ENCODE data around the gene KRT76. TPM values are rescaled to one million over a fixed set of nuclear protein-coding genes. Genes with fewer than 3 reads are reported as not detected.

The KRT76 gene
- total RNA-seq, result not detected in 2 replicates

DNA sequence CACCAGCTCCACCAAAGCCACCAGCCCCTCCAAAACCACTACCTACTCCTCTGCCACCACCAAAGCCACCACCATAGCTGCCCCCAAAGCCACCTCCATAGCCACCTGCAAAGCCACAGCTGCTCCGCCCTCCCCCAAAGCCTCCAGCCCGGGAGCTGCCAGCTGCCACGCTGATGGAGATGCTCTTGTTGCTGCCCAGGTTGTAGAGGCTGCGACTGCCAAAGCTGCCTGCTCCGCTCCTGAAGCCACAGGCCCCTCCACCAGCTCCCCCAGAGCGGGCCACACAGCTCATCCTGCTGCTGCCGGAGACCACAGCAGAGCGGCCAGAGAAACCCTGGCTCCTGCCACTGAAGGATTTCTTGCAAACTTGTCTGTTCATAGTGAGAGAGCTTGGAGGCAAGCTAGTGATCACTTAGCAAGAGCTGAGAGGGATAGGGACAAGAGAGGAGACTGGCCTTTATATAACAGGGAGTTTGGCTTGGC lies at the start of gene KRT76:
Gene KRT76 (minus strand): TSS at position 433 of the 483 bp plus-strand sequence. CDS start 54 bp downstream, at position 379.

DNA sequence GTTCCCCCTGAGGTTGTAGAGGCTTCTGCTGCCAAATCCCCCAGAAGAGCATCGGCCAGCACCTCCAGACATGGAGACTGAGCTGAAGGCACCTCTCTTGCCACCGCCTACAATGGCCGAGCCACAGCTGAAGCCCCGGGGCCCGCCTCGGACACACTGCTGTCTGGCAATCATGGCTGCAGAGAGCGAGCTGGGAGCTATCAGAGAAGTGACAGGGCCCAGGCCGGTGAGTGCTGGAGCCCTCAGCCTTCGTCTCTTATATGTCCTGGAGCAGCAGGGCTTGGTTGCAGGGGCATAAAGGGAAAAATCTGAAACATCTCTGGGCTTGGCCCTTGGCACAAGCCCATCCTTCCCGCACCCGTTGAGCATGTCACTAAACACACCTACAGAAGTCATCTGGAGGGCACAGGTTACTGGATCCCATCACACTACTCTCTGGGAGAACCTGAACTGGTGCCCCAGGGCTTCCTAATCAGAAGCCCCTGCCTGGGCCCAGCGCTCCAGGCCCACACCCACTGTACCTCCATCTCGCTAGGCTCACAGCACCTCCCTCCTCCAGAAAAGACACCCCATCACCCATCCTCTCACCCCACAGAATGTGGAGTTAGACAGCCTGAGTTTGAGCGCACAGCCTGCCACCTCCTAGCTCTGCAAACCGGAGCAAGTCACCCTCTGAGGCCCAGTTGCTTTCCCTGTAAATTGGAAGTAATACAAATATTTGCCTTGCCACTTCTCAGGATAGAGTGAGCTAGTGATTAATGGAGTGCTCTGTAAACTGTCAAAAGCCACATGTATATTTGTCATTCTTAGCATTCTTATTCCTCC lies 37.0 kb upstream of the KRT76 start, which contains the start of gene KRT4:
Gene KRT4 (minus strand): TSS at position 232 of the 825 bp plus-strand sequence. CDS start 58 bp downstream, at position 174.

DNA sequence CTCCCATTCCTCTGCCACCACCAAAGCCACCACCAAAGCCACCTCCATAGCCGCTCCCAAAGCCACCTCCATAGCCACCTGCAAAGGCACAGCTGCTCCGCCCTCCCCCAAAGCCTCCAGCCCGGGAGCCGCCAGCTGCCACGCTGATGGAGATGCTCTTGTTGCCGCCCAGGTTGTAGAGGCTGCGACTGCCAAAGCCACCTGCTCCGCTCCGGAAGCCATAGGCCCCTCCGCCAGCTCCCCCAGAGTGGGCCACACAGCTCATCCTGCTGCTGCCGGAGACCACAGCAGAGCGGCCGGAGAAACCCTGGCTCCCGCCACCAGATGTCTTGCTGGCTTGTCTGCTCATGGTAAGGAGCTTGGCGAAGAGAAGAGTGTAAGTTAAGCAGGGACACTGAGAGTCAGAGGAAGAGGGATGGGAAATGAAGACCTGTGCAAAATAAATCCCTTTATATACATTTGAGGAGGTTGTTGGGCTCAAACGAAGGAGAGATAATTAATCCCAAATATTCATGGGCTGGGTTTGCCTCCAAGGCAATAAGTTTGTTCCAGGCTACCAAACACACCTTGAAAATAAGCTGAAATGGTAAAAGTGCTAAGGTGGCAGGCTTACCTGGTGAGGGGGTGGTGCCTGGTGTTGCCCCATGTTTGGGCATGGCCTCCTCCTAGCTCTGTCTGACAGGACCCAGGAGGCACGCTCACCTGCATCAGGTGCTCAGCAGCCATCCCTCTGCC lies 18.7 kb upstream of the KRT76 start, which contains the start of gene KRT3:
Gene KRT3 (minus strand): TSS at position 424 of the 735 bp plus-strand sequence. CDS start 75 bp downstream, at position 349.

Other genes with a start within 250 kb of the KRT76 start
- not detected in 2 replicates for gene KRT71, start 224.2 kb downstream of the KRT76 start, total RNA-seq
- not detected in 2 replicates for gene KRT74, start 203.5 kb downstream of the KRT76 start, total RNA-seq
- not detected in 2 replicates for gene KRT72, start 175.9 kb downstream of the KRT76 start, total RNA-seq
- gene KRT73, start 158.8 kb downstream of the KRT76 start, total RNA-seq, result not detected in 2 replicates
- gene KRT2, start 125.1 kb downstream of the KRT76 start, total RNA-seq, result not detected in 2 replicates
- not detected in 2 replicates for gene KRT1, start 96.9 kb downstream of the KRT76 start, total RNA-seq
- gene KRT77, start 73.8 kb downstream of the KRT76 start, total RNA-seq, result not detected in 2 replicates
- not detected in 2 replicates for gene KRT3, start 18.8 kb upstream of the KRT76 start, total RNA-seq
- not detected in 2 replicates for gene KRT4, start 36.8 kb upstream of the KRT76 start, total RNA-seq
- gene KRT79, start 57.0 kb upstream of the KRT76 start, total RNA-seq, result not detected in 2 replicates
- gene KRT78, start 71.6 kb upstream of the KRT76 start, total RNA-seq, result not detected in 2 replicates
- 9.3 and 32.5 TPM in 2 replicates for gene KRT8, start 127.7 kb upstream of the KRT76 start, total RNA-seq
- 19.9 and 35.7 TPM in 2 replicates for gene KRT18, start 171.8 kb upstream of the KRT76 start, total RNA-seq
- gene EIF4B, start 229.1 kb upstream of the KRT76 start, total RNA-seq, result 1,099 and 1,143 TPM in 2 replicates